ENCODE data around the gene TGFB3. TPM values are rescaled to one million over a fixed set of nuclear protein-coding genes. Genes with fewer than 3 reads are reported as not detected.

The TGFB3 gene
- 1 to 10 TPM; 6.4 to 9.6 (median 8.8) TPM for total RNA-seq
- 5.9 TPM for total RNA-seq (2013)
- total RNA-seq, result 1.8 to 8.6 (median 5.4) reads per million in 29 experiments

- Histone ChIP-seq H3K4me3 (ENCODE audit: control insufficient read depth in 1 of 2, extremely low read depth in 1 of 2, low read length in 1 of 2) (peak within 1 kb of the TSS; percentile 56 to 64), H3K27me3 (replicated peaks in 1 of 2; ENCODE audit: control insufficient read depth in 2 of 2, extremely low read depth in 1 of 2, insufficient read depth in 2 of 2, low read length in 1 of 2) (no peaks in the 10 kb centered on the region), H3K4me1 (ENCODE audit: control insufficient read depth in 1 of 2, extremely low read depth in 1 of 2, insufficient read depth in 2 of 2, low read length in 2 of 2) (peaks cover 3 to 49% of the 10 kb centered on the region in 2 experiments), H3K36me3 (ENCODE audit: control insufficient read depth in 2 of 2, extremely low read depth in 1 of 2, insufficient read depth in 1 of 2, low read length in 1 of 2) (no peaks in the 10 kb centered on the region), H3K9me3 (no peaks in the 10 kb centered on the region), H3K27ac (ENCODE audit: low read length) (peak within 1 kb of the TSS; percentile 69)
- DNase-seq (peak in 34 of 35 experiments; percentile 29 to 77 (median 59)), ATAC-seq (replicated peaks in 1 of 4) (peak; percentile 45 to 58 (median 52))
- CTCF ChIA-PET, result interaction anchor here (0.7 to 6.4 kb wide), 10 partner anchors 75 to 850 kb away, joined by 3 to 67 read pairs (median 5); partner anchors contain the start of genes ERG28 (in 1 of the 2) and TTLL5 (in 1 of the 2)
- H3K27ac Mint-ChIP-seq, result peak within 1 kb of the TSS; percentile 86 to 87
- no peaks in the 10 kb centered on the region for H3K27me3 Mint-ChIP-seq
- peaks cover 55 to 60% (median 56%) of the 10 kb centered on the region in 3 donors for H3K4me1 Mint-ChIP-seq
- H3K36me3 Mint-ChIP-seq, result no peaks in the 10 kb centered on the region
- 6% methylated on average over 16 of the region's 26 CpGs for WGBS (ENCODE audit: insufficient coverage)
- POLR2A ChIA-PET, result no interaction called here
- peak within 1 kb of the TSS; percentile 78 to 88 (median 80) for H3K4me3 Mint-ChIP-seq
- no peaks in the 10 kb centered on the region for H3K9me3 Mint-ChIP-seq
These were observed at the start of gene TGFB3 for GRCh38 chr14:75981426-75982265. Gene TGFB3 (minus strand): TSS chr14:75981995. CDS start chr14:75980893, 1,102 bp downstream.

GRCh38 chr14:76024211-76024907, 42.6 kb upstream of the TGFB3 start:
- H3K4me3 Mint-ChIP-seq, result no peak overlapping the region
- CTCF ChIA-PET, result no interaction called here

GRCh38 chr14:76023757-76024156, 42.0 kb upstream of the TGFB3 start:
- Mint-ChIP-seq H3K27me3 (no peaks in the 10 kb centered on the region), H3K9me3 (peaks cover 10 to 17% (median 10%) of the 10 kb centered on the region in 3 donors), H3K4me1 (no peaks in the 10 kb centered on the region), H3K36me3 (peaks cover 68% of the 10 kb centered on the region), H3K27ac (no peak overlapping the region), H3K4me3 (no peak overlapping the region)
- H3K4me3 ChIP-seq (ENCODE audit: control insufficient read depth in 1 of 2, extremely low read depth in 1 of 2, low read length in 1 of 2), result no peak overlapping the region
- CTCF ChIA-PET, result no interaction called here
- H3K4me1 ChIP-seq (ENCODE audit: control insufficient read depth in 1 of 2, extremely low read depth in 1 of 2, insufficient read depth in 2 of 2, low read length in 2 of 2), result no peaks in the 10 kb centered on the region
- no peak for DNase-seq
- no peaks in the 10 kb centered on the region for H3K36me3 ChIP-seq (ENCODE audit: control insufficient read depth in 2 of 2, extremely low read depth in 1 of 2, insufficient read depth in 1 of 2, low read length in 1 of 2)
- H3K27ac ChIP-seq (ENCODE audit: low read length), result no peak overlapping the region
- H3K9me3 ChIP-seq, result peaks cover 2% of the 10 kb centered on the region
- WGBS (ENCODE audit: insufficient coverage), result no CpG with 5 or more reads among the region's 1 CpG
- POLR2A ChIA-PET, result no interaction called here
- ATAC-seq (replicated peaks in 1 of 4), result no peak
- no peaks in the 10 kb centered on the region for H3K27me3 ChIP-seq (replicated peaks in 1 of 2; ENCODE audit: control insufficient read depth in 2 of 2, extremely low read depth in 1 of 2, insufficient read depth in 2 of 2, low read length in 1 of 2)

More at GRCh38 chr14:76024211-76024907, 42.6 kb upstream of the TGFB3 start:
- Mint-ChIP-seq H3K9me3 (peaks cover 5 to 11% (median 9%) of the 10 kb centered on the region in 3 donors), H3K36me3 (peaks cover 67% of the 10 kb centered on the region), H3K27me3 (no peaks in the 10 kb centered on the region), H3K27ac (no peak overlapping the region), H3K4me1 (no peaks in the 10 kb centered on the region)
- POLR2A ChIA-PET, result no interaction called here
- peaks cover under 1% of the 10 kb centered on the region for H3K9me3 ChIP-seq
- ATAC-seq (replicated peaks in 1 of 4) (no peak), DNase-seq (no peak)
- no peaks in the 10 kb centered on the region for H3K36me3 ChIP-seq (ENCODE audit: control insufficient read depth in 2 of 2, extremely low read depth in 1 of 2, insufficient read depth in 1 of 2, low read length in 1 of 2)
- WGBS (ENCODE audit: insufficient coverage), result 91% methylated on average over 2 of the region's 4 CpGs
- no peak overlapping the region for H3K4me3 ChIP-seq (ENCODE audit: control insufficient read depth in 1 of 2, extremely low read depth in 1 of 2, low read length in 1 of 2)
- no peaks in the 10 kb centered on the region for H3K27me3 ChIP-seq (replicated peaks in 1 of 2; ENCODE audit: control insufficient read depth in 2 of 2, extremely low read depth in 1 of 2, insufficient read depth in 2 of 2, low read length in 1 of 2)
- no peak overlapping the region for H3K27ac ChIP-seq (ENCODE audit: low read length)
- no peaks in the 10 kb centered on the region for H3K4me1 ChIP-seq (ENCODE audit: control insufficient read depth in 1 of 2, extremely low read depth in 1 of 2, insufficient read depth in 2 of 2, low read length in 2 of 2)

GRCh38 chr14:76022991-76023390, 41.2 kb upstream of the TGFB3 start:
- no CpG with 5 or more reads among the region's 2 CpGs for WGBS (ENCODE audit: insufficient coverage)
- Histone ChIP-seq H3K27ac (ENCODE audit: low read length) (no peak overlapping the region), H3K27me3 (replicated peaks in 1 of 2; ENCODE audit: control insufficient read depth in 2 of 2, extremely low read depth in 1 of 2, insufficient read depth in 2 of 2, low read length in 1 of 2) (no peaks in the 10 kb centered on the region), H3K4me1 (ENCODE audit: control insufficient read depth in 1 of 2, extremely low read depth in 1 of 2, insufficient read depth in 2 of 2, low read length in 2 of 2) (no peaks in the 10 kb centered on the region), H3K4me3 (ENCODE audit: control insufficient read depth in 1 of 2, extremely low read depth in 1 of 2, low read length in 1 of 2) (no peak overlapping the region), H3K9me3 (peaks cover 2% of the 10 kb centered on the region), H3K36me3 (ENCODE audit: control insufficient read depth in 2 of 2, extremely low read depth in 1 of 2, insufficient read depth in 1 of 2, low read length in 1 of 2) (no peaks in the 10 kb centered on the region)
- POLR2A ChIA-PET, result no interaction called here
- Mint-ChIP-seq H3K27ac (no peak overlapping the region), H3K4me3 (no peak overlapping the region), H3K9me3 (peaks cover 13 to 25% (median 14%) of the 10 kb centered on the region in 3 donors), H3K4me1 (no peaks in the 10 kb centered on the region), H3K27me3 (no peaks in the 10 kb centered on the region), H3K36me3 (peaks cover 70% of the 10 kb centered on the region)
- ATAC-seq (replicated peaks in 1 of 4) (no peak), DNase-seq (no peak)
- CTCF ChIA-PET, result no interaction called here

- ChIA-PET POLR2A (no interaction called here), CTCF (interaction anchor here in 1 of 2 donors (0.6 kb wide), 1 partner anchor 692 kb away, joined by 3 read pairs; no protein-coding TSS in a partner anchor)
- peaks cover 19 to 35% (median 24%) of the 10 kb centered on the region in 3 donors for H3K9me3 Mint-ChIP-seq
- ATAC-seq (replicated peaks in 1 of 4) (no peak), DNase-seq (no peak)
- no peaks in the 10 kb centered on the region for H3K36me3 ChIP-seq (ENCODE audit: control insufficient read depth in 2 of 2, extremely low read depth in 1 of 2, insufficient read depth in 1 of 2, low read length in 1 of 2)
- H3K27me3 ChIP-seq (replicated peaks in 1 of 2; ENCODE audit: control insufficient read depth in 2 of 2, extremely low read depth in 1 of 2, insufficient read depth in 2 of 2, low read length in 1 of 2), result no peaks in the 10 kb centered on the region
- H3K9me3 ChIP-seq, result peaks cover 2% of the 10 kb centered on the region
- H3K36me3 Mint-ChIP-seq, result peaks cover 83% of the 10 kb centered on the region
- no peak overlapping the region for H3K4me3 Mint-ChIP-seq
- H3K27ac Mint-ChIP-seq, result no peak overlapping the region
- H3K27me3 Mint-ChIP-seq, result no peaks in the 10 kb centered on the region
- H3K27ac ChIP-seq (ENCODE audit: low read length), result no peak overlapping the region
- H3K4me1 Mint-ChIP-seq, result no peaks in the 10 kb centered on the region
- H3K4me3 ChIP-seq (ENCODE audit: control insufficient read depth in 1 of 2, extremely low read depth in 1 of 2, low read length in 1 of 2), result no peak overlapping the region
- H3K4me1 ChIP-seq (ENCODE audit: control insufficient read depth in 1 of 2, extremely low read depth in 1 of 2, insufficient read depth in 2 of 2, low read length in 2 of 2), result no peaks in the 10 kb centered on the region
- no CpG with 5 or more reads among the region's 2 CpGs for WGBS (ENCODE audit: insufficient coverage)
These were observed 37.9 kb upstream of the TGFB3 start for GRCh38 chr14:76019676-76020075.

- ATAC-seq (replicated peaks in 1 of 4), result no peak
- ChIA-PET POLR2A (interaction anchor here in 1 of 2 donors (0.5 kb wide), 1 partner anchor 73 kb away, joined by 3 read pairs; no protein-coding TSS in a partner anchor), CTCF (interaction anchor here (0.6 kb wide), 2 partner anchors 22 to 338 kb away, joined by 3 to 4 read pairs; no protein-coding TSS in a partner anchor)
These were observed 33.9 kb upstream of the TGFB3 start for GRCh38 chr14:76015668-76016067.

More at GRCh38 chr14:76015668-76016067, 33.9 kb upstream of the TGFB3 start:
- Histone ChIP-seq H3K4me1 (ENCODE audit: control insufficient read depth in 1 of 2, extremely low read depth in 1 of 2, insufficient read depth in 2 of 2, low read length in 2 of 2) (no peaks in the 10 kb centered on the region), H3K27ac (ENCODE audit: low read length) (no peak overlapping the region), H3K27me3 (replicated peaks in 1 of 2; ENCODE audit: control insufficient read depth in 2 of 2, extremely low read depth in 1 of 2, insufficient read depth in 2 of 2, low read length in 1 of 2) (no peaks in the 10 kb centered on the region), H3K9me3 (peaks cover 2% of the 10 kb centered on the region), H3K36me3 (ENCODE audit: control insufficient read depth in 2 of 2, extremely low read depth in 1 of 2, insufficient read depth in 1 of 2, low read length in 1 of 2) (peaks cover 3 to 5% of the 10 kb centered on the region in 2 donors), H3K4me3 (ENCODE audit: control insufficient read depth in 1 of 2, extremely low read depth in 1 of 2, low read length in 1 of 2) (no peak overlapping the region)
- Mint-ChIP-seq H3K27me3 (no peaks in the 10 kb centered on the region), H3K4me1 (no peaks in the 10 kb centered on the region), H3K36me3 (peaks cover 91% of the 10 kb centered on the region), H3K9me3 (peaks cover 19 to 35% (median 24%) of the 10 kb centered on the region in 3 donors), H3K27ac (no peak overlapping the region), H3K4me3 (no peak overlapping the region)
- 89% methylated on average over 1 of the region's 1 CpG for WGBS (ENCODE audit: insufficient coverage)
- DNase-seq, result no peak

All from T-cell (primary cell).